ENCODE measurements around the gene JADE1. TPM values are rescaled to one million over a fixed set of nuclear protein-coding genes. Genes with fewer than 3 reads are reported as not detected.

Gene JADE1
- polyA plus RNA-seq, 1 donor (not counting 4 experiments of a cell fraction or from before 2014, with no cell fraction given) = 2.8 TPM

DNA sequence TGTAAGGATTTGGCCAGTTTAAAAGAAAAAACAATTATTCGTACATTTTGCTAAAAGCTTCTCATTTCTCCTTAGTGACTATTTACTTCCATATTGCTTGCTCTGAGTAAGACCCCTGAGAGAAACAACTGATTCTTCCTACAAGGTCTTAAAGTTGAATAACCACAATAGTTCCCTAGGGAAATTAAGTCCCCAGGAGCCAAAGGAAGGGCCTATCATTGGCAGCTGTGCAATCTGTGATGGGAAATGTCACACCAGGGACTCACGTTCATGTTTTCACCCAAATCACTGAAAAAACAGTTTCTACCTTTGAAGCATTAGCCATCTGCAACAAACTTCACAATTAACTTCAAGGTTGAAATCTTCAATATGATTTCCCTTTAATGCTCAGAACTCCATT lies 66.7 kb downstream of the JADE1 start:
- no peaks in the 10 kb centered on the region for H3K79me2 ChIP-seq (ENCODE audit: control insufficient read depth, insufficient read depth, low read length)
- H3K9me3 ChIP-seq (ENCODE audit: control insufficient read depth, low read depth, low read length) = no peaks in the 10 kb centered on the region
- dilution Hi-C loops (cut with MboI; ENCODE audit: extremely low pct_ligation_motif_present, low sequenced_read_pairs) = no loop called here
- TF ChIP-seq EZH2 (IDR thresholded peaks at IDR 0.05; ENCODE audit: low read length) (no peak), CTCF (optimal IDR thresholded peaks at IDR 0.05 in 1 of 3, IDR thresholded peaks at IDR 0.05 in 1 of 3, conservative IDR thresholded peaks at IDR 0.05 in 1 of 3; ENCODE audit: extremely low read depth in 1 of 3, insufficient read depth in 2 of 3, low read length in 3 of 3) (no peak)
- no peak overlapping the region for H3K27ac ChIP-seq (ENCODE audit: control insufficient read depth, insufficient read depth, low read length)
- FAIRE-seq (no peak), DNase-seq (ENCODE audit: low read depth, low spot score) (no peak)
- H3K4me1 ChIP-seq (ENCODE audit: control insufficient read depth, extremely low read depth, insufficient read depth, low read length) = no peaks in the 10 kb centered on the region
- peaks cover 0 to 1% of the 10 kb centered on the region in 2 experiments for H3K36me3 ChIP-seq (ENCODE audit: control insufficient read depth in 2 of 2, extremely low read depth in 1 of 2, insufficient read depth in 2 of 2, low read length in 2 of 2)
- no peaks in the 10 kb centered on the region for H3K9me1 ChIP-seq (ENCODE audit: control insufficient read depth, extremely low read depth, insufficient read depth, low read length)
- no peak overlapping the region for H3K9ac ChIP-seq (ENCODE audit: control insufficient read depth, extremely low read depth, insufficient read depth, low read length)
- H4K20me1 ChIP-seq (ENCODE audit: control insufficient read depth, extremely low read depth, insufficient read depth, low read length) = no peaks in the 10 kb centered on the region
- no peak overlapping the region for H3K4me2 ChIP-seq (ENCODE audit: control insufficient read depth, extremely low read depth, insufficient read depth, low read depth, low read length)
- no peak overlapping the region for H2AFZ ChIP-seq (ENCODE audit: control insufficient read depth, low read length)
- no peaks in the 10 kb centered on the region for H3K27me3 ChIP-seq (ENCODE audit: control insufficient read depth, extremely low read depth, insufficient read depth, low read length)
- no peak overlapping the region for H3K4me3 ChIP-seq (ENCODE audit: control insufficient read depth in 2 of 3, extremely low read depth in 1 of 3, insufficient read depth in 2 of 3, low read depth in 1 of 3, low read length in 3 of 3)

GRCh38 chr4:128877934-128878333 lies 68.4 kb downstream of the JADE1 start:
- Histone ChIP-seq H3K4me2 (ENCODE audit: control insufficient read depth, extremely low read depth, insufficient read depth, low read depth, low read length) (no peak overlapping the region), H3K4me1 (ENCODE audit: control insufficient read depth, extremely low read depth, insufficient read depth, low read length) (no peaks in the 10 kb centered on the region), H3K36me3 (ENCODE audit: control insufficient read depth in 2 of 2, extremely low read depth in 1 of 2, insufficient read depth in 2 of 2, low read length in 2 of 2) (no peaks in the 10 kb centered on the region), H2AFZ (ENCODE audit: control insufficient read depth, low read length) (no peak overlapping the region), H3K9me1 (ENCODE audit: control insufficient read depth, extremely low read depth, insufficient read depth, low read length) (no peaks in the 10 kb centered on the region), H3K4me3 (ENCODE audit: control insufficient read depth in 2 of 3, extremely low read depth in 1 of 3, insufficient read depth in 2 of 3, low read depth in 1 of 3, low read length in 3 of 3) (no peak overlapping the region), H3K27me3 (ENCODE audit: control insufficient read depth, extremely low read depth, insufficient read depth, low read length) (no peaks in the 10 kb centered on the region), H3K79me2 (ENCODE audit: control insufficient read depth, insufficient read depth, low read length) (no peaks in the 10 kb centered on the region), H3K9me3 (ENCODE audit: control insufficient read depth, low read depth, low read length) (no peaks in the 10 kb centered on the region), H3K9ac (ENCODE audit: control insufficient read depth, extremely low read depth, insufficient read depth, low read length) (no peak overlapping the region), H4K20me1 (ENCODE audit: control insufficient read depth, extremely low read depth, insufficient read depth, low read length) (no peaks in the 10 kb centered on the region), H3K27ac (ENCODE audit: control insufficient read depth, insufficient read depth, low read length) (no peak overlapping the region)
- DNase-seq (ENCODE audit: low read depth, low spot score) (no peak), FAIRE-seq (no peak)
- TF ChIP-seq EZH2 (IDR thresholded peaks at IDR 0.05; ENCODE audit: low read length) (no peak), CTCF (optimal IDR thresholded peaks at IDR 0.05 in 1 of 3, IDR thresholded peaks at IDR 0.05 in 1 of 3, conservative IDR thresholded peaks at IDR 0.05 in 1 of 3; ENCODE audit: extremely low read depth in 1 of 3, insufficient read depth in 2 of 3, low read length in 3 of 3) (no peak)
- dilution Hi-C loops (cut with MboI; ENCODE audit: extremely low pct_ligation_motif_present, low sequenced_read_pairs) = no loop called here

Measured in keratinocyte (primary cell).